Astrocyte (in vitro differentiated cells and primary cell): ENCODE data around the gene FYN. TPM values are rescaled to one million over a fixed set of nuclear protein-coding genes. Genes with fewer than 3 reads are reported as not detected.

Source experiments
- DNase-seq: peaks from one replicate; pipeline ENCODE4 v3.0.0-alpha.2; 2010; ENCODE audit warnings: low read depth
- FAIRE-seq: peaks from 2 replicates; lab custom pipeline; 2011; peaks lifted over from hg19 to GRCh38; lab: Jason Lieb, UNC
- H2AFZ ChIP-seq: 2 replicates; pipeline ENCODE4 v1.6.0; 2012; ENCODE audit warnings: low read depth, low read length, inconsistent platforms
- H3K27ac ChIP-seq: 2 replicates; pipeline ENCODE4 v1.5.1; 2011; ENCODE audit warnings: low read depth, low read length, inconsistent platforms
- H3K27me3 ChIP-seq: 2 replicates; pipeline ENCODE4 v1.6.0; 2011; ENCODE audit warnings: low read length, inconsistent platforms; ENCODE audit not compliant: insufficient read depth
- H3K36me3 ChIP-seq: 2 replicates; pipeline ENCODE4 v1.5.1; 2011; ENCODE audit warnings: low read length, inconsistent platforms; ENCODE audit not compliant: insufficient read depth
- H3K4me1 ChIP-seq: 2 replicates; pipeline ENCODE4 v1.5.1; 2011; ENCODE audit warnings: low read length, inconsistent platforms; ENCODE audit not compliant: insufficient read depth
- H3K4me2 ChIP-seq: 2 replicates; pipeline ENCODE4 v1.6.0; 2012; ENCODE audit warnings: low read length, inconsistent platforms
- H3K4me3 ChIP-seq: 2 replicates; pipeline ENCODE4 v1.5.1; 2011; ENCODE audit warnings: low read depth, mild to moderate bottlenecking, low read length, inconsistent platforms; ENCODE audit not compliant: insufficient read depth
- H3K79me2 ChIP-seq: 2 replicates; pipeline ENCODE4 v1.6.0; 2012; ENCODE audit warnings: mild to moderate bottlenecking, low read length, inconsistent platforms; ENCODE audit not compliant: insufficient read depth
- H3K9ac ChIP-seq: 2 replicates; pipeline ENCODE4 v1.6.0; 2012; ENCODE audit warnings: mild to moderate bottlenecking, low read length, inconsistent platforms
- H3K9me3 ChIP-seq: 2 replicates; pipeline ENCODE4 v1.5.1; 2012; ENCODE audit warnings: low read depth, mild to moderate bottlenecking, low read length, inconsistent platforms; ENCODE audit not compliant: insufficient read depth
- H4K20me1 ChIP-seq: 2 replicates; pipeline ENCODE4 v1.6.0; 2012; ENCODE audit warnings: low read length, inconsistent platforms; ENCODE audit not compliant: insufficient read depth
- H3K27ac Mint-ChIP-seq: one replicate; pipeline ENCODE4 v1.8.0; 2021; ENCODE audit warnings: mild to moderate bottlenecking, mixed read lengths; ENCODE audit not compliant: unreplicated experiment
- H3K27me3 Mint-ChIP-seq: one replicate; pipeline ENCODE4 v1.8.0; 2021; ENCODE audit warnings: low read depth, mixed read lengths; ENCODE audit not compliant: unreplicated experiment
- H3K36me3 Mint-ChIP-seq: one replicate; pipeline ENCODE4 v1.8.0; 2021; ENCODE audit warnings: low read depth, mixed read lengths; ENCODE audit not compliant: unreplicated experiment
- H3K4me1 Mint-ChIP-seq: one replicate; pipeline ENCODE4 v1.8.0; 2021; ENCODE audit warnings: low read depth, mixed read lengths; ENCODE audit not compliant: unreplicated experiment
- H3K4me3 Mint-ChIP-seq: one replicate; pipeline ENCODE4 v1.8.0; 2021; ENCODE audit warnings: mild to moderate bottlenecking, moderate library complexity, mixed read lengths; ENCODE audit not compliant: unreplicated experiment
- H3K9me3 Mint-ChIP-seq: one replicate; pipeline ENCODE4 v1.8.0; 2021; ENCODE audit warnings: mild to moderate bottlenecking, mixed read lengths; ENCODE audit not compliant: unreplicated experiment
- CTCF ChIP-seq: IDR thresholded peaks from 2 replicates; pipeline ENCODE4 v1.5.1; 2011; ENCODE audit warnings: low read depth, mild to moderate bottlenecking, inconsistent platforms, low read length, moderate library complexity; ENCODE audit not compliant: insufficient read depth
- EZH2 ChIP-seq: IDR thresholded peaks from 2 replicates; pipeline ENCODE4 v1.6.1; 2012; ENCODE audit warnings: mild to moderate bottlenecking, low read length, inconsistent platforms; ENCODE audit not compliant: insufficient read depth
- total RNA-seq: library from RNA; stranded (reverse); gene quantifications from 2 replicates; pipeline ENCODE4 v1.2.1, GENCODE V29; 2021

The FYN gene
- total RNA-seq, 1 donor from 2014 or later: 167 TPM

GRCh38 chr6:111731456-111732195 lies 141.6 kb downstream of the FYN start:
- H3K4me2 ChIP-seq: peak overlapping the region; percentile 37

DNA sequence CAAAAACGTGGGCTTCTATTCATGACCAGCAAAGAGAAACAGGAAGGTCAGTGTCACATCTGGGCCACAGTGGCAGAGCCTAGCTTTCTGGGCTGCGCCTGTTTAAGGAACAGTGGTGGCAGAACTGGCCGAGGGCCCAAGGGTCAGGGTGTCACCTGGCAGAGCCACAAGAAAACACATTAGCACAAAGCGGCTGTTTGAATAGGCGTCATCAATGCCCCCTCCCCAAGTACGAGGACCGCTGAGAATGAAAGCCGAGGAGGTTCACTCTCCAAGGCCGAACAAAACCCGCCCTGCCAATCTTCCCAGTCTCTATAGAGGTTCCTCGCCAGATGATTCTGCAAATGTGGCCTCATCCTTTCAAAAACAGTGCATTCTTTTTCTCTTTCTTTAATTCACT lies 142.4 kb downstream of the FYN start:
- Histone ChIP-seq H3K79me2 (peaks cover 34% of the 10 kb centered on the region), H3K9ac (no peak overlapping the region), H3K9me3 (peaks cover 4% of the 10 kb centered on the region), H3K4me1 (peaks cover 33% of the 10 kb centered on the region), H4K20me1 (peaks cover 7% of the 10 kb centered on the region), H3K4me3 (no peak overlapping the region), H3K36me3 (no peaks in the 10 kb centered on the region), H2AFZ (no peak overlapping the region), H3K4me2 (peak overlapping the region; percentile 37), H3K27me3 (no peaks in the 10 kb centered on the region), H3K27ac (no peak overlapping the region)
- H3K4me3 Mint-ChIP-seq: no peak overlapping the region
- FAIRE-seq (no peak), DNase-seq (no peak)
- no peak for TF ChIP-seq EZH2
- TF ChIP-seq CTCF: no peak
- H3K27me3 Mint-ChIP-seq: no peaks in the 10 kb centered on the region
- H3K36me3 Mint-ChIP-seq: peaks cover 23% of the 10 kb centered on the region
- peaks cover 4% of the 10 kb centered on the region for H3K9me3 Mint-ChIP-seq
- H3K4me1 Mint-ChIP-seq: peaks cover 14% of the 10 kb centered on the region
- H3K27ac Mint-ChIP-seq: no peak overlapping the region

More at GRCh38 chr6:111731456-111732195, 141.6 kb downstream of the FYN start:
- Mint-ChIP-seq H3K27ac (peak overlapping the region; percentile 17), H3K4me3 (no peak overlapping the region), H3K4me1 (peaks cover 21% of the 10 kb centered on the region), H3K27me3 (no peaks in the 10 kb centered on the region), H3K36me3 (peaks cover 22% of the 10 kb centered on the region), H3K9me3 (peaks cover 4% of the 10 kb centered on the region)
- H3K27ac ChIP-seq: no peak overlapping the region
- H3K79me2 ChIP-seq: peaks cover 28% of the 10 kb centered on the region
- H3K9me3 ChIP-seq: peaks cover 4% of the 10 kb centered on the region
- H3K36me3 ChIP-seq: no peaks in the 10 kb centered on the region
- no peaks in the 10 kb centered on the region for H3K27me3 ChIP-seq
- H3K4me3 ChIP-seq: no peak overlapping the region
- H4K20me1 ChIP-seq: peaks cover 12% of the 10 kb centered on the region
- H3K4me1 ChIP-seq: peaks cover 33% of the 10 kb centered on the region
- FAIRE-seq (no peak), DNase-seq (no peak)
- H3K9ac ChIP-seq: no peak overlapping the region
- H2AFZ ChIP-seq: no peak overlapping the region
- TF ChIP-seq EZH2 (no peak), CTCF (no peak)

DNA sequence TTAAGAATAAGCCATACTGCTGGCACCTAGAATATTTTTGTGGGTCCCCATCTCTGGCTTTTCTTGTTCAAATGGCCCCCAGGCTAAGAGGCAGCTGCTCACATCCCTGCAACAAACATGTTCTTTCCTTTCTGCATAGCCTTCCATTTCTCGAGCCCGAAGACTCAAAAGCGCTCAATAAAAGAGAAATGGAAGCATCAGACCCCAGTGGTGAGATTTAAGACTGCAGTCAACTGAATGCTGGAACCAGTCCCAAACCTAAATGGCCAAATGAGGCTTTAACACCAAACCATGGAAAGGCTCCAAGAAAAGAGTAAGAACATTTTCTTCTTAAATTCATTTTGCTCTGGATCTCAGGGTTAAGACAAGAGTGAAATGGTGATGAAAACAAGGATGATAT lies 145.4 kb downstream of the FYN start:
- H3K4me2 ChIP-seq: peak overlapping the region; percentile 17

More for the DNA sequence above, 145.4 kb downstream of the FYN start:
- peaks cover 35% of the 10 kb centered on the region for H3K4me1 ChIP-seq
- H3K9me3 ChIP-seq: peaks cover 4% of the 10 kb centered on the region
- Mint-ChIP-seq H3K4me1 (peaks cover 7% of the 10 kb centered on the region), H3K4me3 (no peak overlapping the region), H3K27ac (no peak overlapping the region), H3K27me3 (no peaks in the 10 kb centered on the region), H3K36me3 (peaks cover 24% of the 10 kb centered on the region), H3K9me3 (peaks cover 2% of the 10 kb centered on the region)
- H3K79me2 ChIP-seq: peaks cover 17% of the 10 kb centered on the region
- H3K27me3 ChIP-seq: no peaks in the 10 kb centered on the region
- no peak overlapping the region for H3K9ac ChIP-seq
- H2AFZ ChIP-seq: no peak overlapping the region
- no peak overlapping the region for H3K4me3 ChIP-seq
- TF ChIP-seq EZH2 (no peak), CTCF (peak; percentile 47)
- no peaks in the 10 kb centered on the region for H3K36me3 ChIP-seq
- H4K20me1 ChIP-seq: peaks cover 8% of the 10 kb centered on the region
- DNase-seq: peak; percentile 74
- H3K27ac ChIP-seq: peak overlapping the region; percentile 51
- no peak for FAIRE-seq
